SK-N-SH (cell line): ENCODE results near the gene UNC5B. TPM values are rescaled to one million over a fixed set of nuclear protein-coding genes. Genes with fewer than 3 reads are reported as not detected.

Experiments
- CTCF ChIA-PET: fragments of 300-600, 350-600 bp; formaldehyde crosslinking; extraction: SDS; loops from one replicate; lab custom pipeline; 2021; lab: Yijun Ruan, JAX
- POLR2A ChIA-PET: fragments of 350-600 bp; sonication (Branson Sonifier 250); formaldehyde crosslinking; extraction: SDS; loops from one replicate; lab custom pipeline; 2020; ENCODE audit warnings: antibody characterized with exemption, inconsistent platforms; lab: Yijun Ruan, JAX
- DNase-seq: peaks from one replicate; pipeline ENCODE4 v3.0.0; 2012
- H2AFZ ChIP-seq: fragments of 200-600 bp; sonication (generic); 2 replicates; pipeline ENCODE4 v1.8.1; 2016; ENCODE audit warnings: antibody characterized with exemption, mild to moderate bottlenecking, low read depth
- H3F3A ChIP-seq: fragments of 200-600 bp; sonication (generic); replicated peaks from 2 replicates; pipeline ENCODE3; 2016; ENCODE audit warnings: antibody characterized with exemption, mild to moderate bottlenecking; ENCODE audit not compliant: insufficient read depth
- H3K27ac ChIP-seq, 2 experiments: fragments of 200-500 bp in 1 of 2; fragments of 200-600 bp in 1 of 2; sonication (Bioruptor generic) in 1 of 2; sonication (generic), shearing (Covaris generic) in 1 of 2; 2 replicates each; pipeline versions ENCODE4 v1.5.1 to v1.6.1; 2014 to 2016; ENCODE audit warnings: low read depth in 2 of 2, inconsistent platforms in 1 of 2, low read length in 1 of 2, mild to moderate bottlenecking in 1 of 2, mixed read lengths in 1 of 2
- H3K27me3 ChIP-seq: fragments of 200-600 bp; sonication (generic), shearing (Covaris generic); 2 replicates; pipeline ENCODE4 v1.6.1; 2016; ENCODE audit warnings: mixed run types; ENCODE audit not compliant: insufficient read depth
- H3K36me3 ChIP-seq, 2 experiments: fragments of 200-500 bp in 1 of 2; fragments of 200-600 bp in 1 of 2; sonication (Bioruptor generic) in 1 of 2; sonication (generic) in 1 of 2; replicated peaks in 1 of 2; 2 replicates each; pipeline versions ENCODE3 to v1.5.1; 2014 to 2016; ENCODE audit warnings: low read length in 1 of 2, mild to moderate bottlenecking in 1 of 2; ENCODE audit not compliant: insufficient read depth in 2 of 2, control insufficient read depth in 1 of 2
- H3K4me1 ChIP-seq, 2 experiments: fragments of 200-500 bp in 1 of 2; fragments of 200-600 bp in 1 of 2; sonication (Bioruptor generic) in 1 of 2; sonication (generic), shearing (Covaris generic) in 1 of 2; 2 replicates each; pipeline versions ENCODE4 v1.5.1 to v1.6.1; 2014 to 2016; ENCODE audit warnings: low read depth in 1 of 2, low read length in 1 of 2, mixed run types in 1 of 2; ENCODE audit not compliant: insufficient read depth in 2 of 2, control insufficient read depth in 1 of 2
- H3K4me2 ChIP-seq: fragments of 200-600 bp; sonication (generic), shearing (Covaris generic); 2 replicates; pipeline ENCODE4 v1.6.1; 2017; ENCODE audit warnings: mixed run types
- H3K4me3 ChIP-seq, 2 experiments: fragments of 200-500 bp in 1 of 2; fragments of 200-600 bp in 1 of 2; sonication (Bioruptor generic) in 1 of 2; sonication (generic), shearing (Covaris generic) in 1 of 2; 2 replicates each; pipeline versions ENCODE4 v1.5.1 to v1.8.1; 2014 to 2016; ENCODE audit warnings: low read depth in 2 of 2, inconsistent platforms in 1 of 2, low read length in 1 of 2, mild to moderate bottlenecking in 1 of 2, mixed read lengths in 1 of 2, moderate library complexity in 1 of 2
- H3K79me2 ChIP-seq: fragments of 200-600 bp; sonication (generic); 2 replicates; pipeline ENCODE4 v1.8.1; 2017; ENCODE audit warnings: mild to moderate bottlenecking; ENCODE audit not compliant: insufficient read depth
- H3K9ac ChIP-seq: fragments of 200-600 bp; sonication (generic); 2 replicates; pipeline ENCODE4 v1.6.1; 2017; ENCODE audit warnings: mixed run types
- H3K9me2 ChIP-seq: fragments of 200-600 bp; sonication (generic); 2 replicates; pipeline ENCODE4 v1.6.1; 2017; ENCODE audit warnings: mixed run types
- H3K9me3 ChIP-seq: fragments of 200-600 bp; sonication (generic); 2 replicates; pipeline ENCODE4 v1.6.1; 2017; ENCODE audit warnings: mixed run types, mild to moderate bottlenecking, moderate library complexity
- H4K20me1 ChIP-seq: fragments of 200-600 bp; sonication (generic); 2 replicates; pipeline ENCODE4 v1.6.1; 2017; ENCODE audit warnings: mild to moderate bottlenecking, mixed run types; ENCODE audit not compliant: insufficient read depth
- CHD2 ChIP-seq: fragments of 150-350 bp; IDR thresholded peaks from 2 replicates; pipeline ENCODE4 v1.6.1; 2018; ENCODE audit warnings: low read length; ENCODE audit not compliant: partially characterized antibody
- CTCF ChIP-seq: fragments of 200-600 bp; sonication (generic); IDR thresholded peaks from 2 replicates; pipeline ENCODE4 v1.6.1; 2017; ENCODE audit warnings: antibody characterized with exemption, mild to moderate bottlenecking, moderate library complexity
- ELF1 ChIP-seq: IDR thresholded peaks from 2 replicates; pipeline ENCODE4 v1.4.0; 2012
- EZH2phosphoT487 ChIP-seq: fragments of 200-600 bp; sonication (generic); IDR thresholded peaks from 2 replicates; pipeline ENCODE4 v1.6.1; 2017; ENCODE audit warnings: low read depth, mixed run types, mild to moderate bottlenecking, antibody characterized with exemption, moderate library complexity, borderline replicate concordance
- GABPA ChIP-seq: IDR thresholded peaks from 2 replicates; pipeline ENCODE4 v1.4.0; 2012; ENCODE audit warnings: low read depth, mild to moderate bottlenecking
- GATA2 ChIP-seq: sonication (generic); formaldehyde crosslinking; IDR thresholded peaks from 2 replicates; pipeline ENCODE4 v1.5.0; 2020; ENCODE audit warnings: mild to moderate bottlenecking, missing genetic modification reagents
- JUND ChIP-seq: IDR thresholded peaks from 2 replicates; pipeline ENCODE4 v1.4.0; 2012
- MXI1 ChIP-seq: IDR thresholded peaks from 2 replicates; pipeline ENCODE4 v1.6.1; 2012; ENCODE audit warnings: mild to moderate bottlenecking, low read depth, low read length, improper control_type of control experiment
- POLR2AphosphoS5 ChIP-seq: IDR thresholded peaks from 2 replicates; pipeline ENCODE4 v1.6.1; 2012; ENCODE audit warnings: low read depth, low read length
- RAD21 ChIP-seq: IDR thresholded peaks from 2 replicates; pipeline ENCODE4 v1.6.1; 2012; ENCODE audit warnings: mild to moderate bottlenecking, low read length
- RCOR1 ChIP-seq: fragments of 150-350 bp; IDR thresholded peaks from 2 replicates; pipeline ENCODE4 v1.6.1; 2017; ENCODE audit warnings: antibody characterized with exemption, low read length
- RFX5 ChIP-seq: IDR thresholded peaks from 2 replicates; pipeline ENCODE4 v1.6.1; 2012; ENCODE audit warnings: mild to moderate bottlenecking, improper control_type of control experiment, low read length
- SIN3A ChIP-seq: IDR thresholded peaks from 2 replicates; pipeline ENCODE4 v1.6.1; 2012; ENCODE audit warnings: low read depth, mild to moderate bottlenecking, low read length, moderate library complexity, borderline replicate concordance
- SMC3 ChIP-seq: IDR thresholded peaks from 2 replicates; pipeline ENCODE4 v1.6.1; 2012; ENCODE audit warnings: low read depth, low read length, improper control_type of control experiment
- TAF1 ChIP-seq: IDR thresholded peaks from 2 replicates; pipeline ENCODE4 v1.6.1; 2012; ENCODE audit warnings: low read depth, mild to moderate bottlenecking, low read length, moderate library complexity, borderline replicate concordance
- USF1 ChIP-seq: IDR thresholded peaks from 2 replicates; pipeline ENCODE4 v1.4.0; 2012; ENCODE audit warnings: low read depth, borderline replicate concordance
- YY1 ChIP-seq: IDR thresholded peaks from 2 replicates; pipeline ENCODE4 v1.4.0; 2012; ENCODE audit warnings: low read depth, mild to moderate bottlenecking
- WGBS: methylation state at CpG from one replicate; pipeline ENCODE4 v1.1.6; 2017; ENCODE audit warnings: low lambda C conversion rate; 5-methylcytosine and 5-hydroxymethylcytosine counted together
- polyA plus RNA-seq, 3 experiments: library from polyadenylated mRNA; depleted of rRNA; stranded (reverse); fragments of >200 nt; gene quantifications; 2 replicates each; pipeline ENCODE4 v1.2.3, GENCODE V29; 2012
- TF ChIP-seq, protein P1 (sequence below): IDR thresholded peaks from 2 replicates; pipeline ENCODE4 v1.4.0; 2012; ENCODE audit warnings: low read depth

Gene UNC5B
- polyA plus RNA-seq, 1 of the 3 experiments (the other 2 are of a cell fraction), result 13.8 TPM

DNA sequence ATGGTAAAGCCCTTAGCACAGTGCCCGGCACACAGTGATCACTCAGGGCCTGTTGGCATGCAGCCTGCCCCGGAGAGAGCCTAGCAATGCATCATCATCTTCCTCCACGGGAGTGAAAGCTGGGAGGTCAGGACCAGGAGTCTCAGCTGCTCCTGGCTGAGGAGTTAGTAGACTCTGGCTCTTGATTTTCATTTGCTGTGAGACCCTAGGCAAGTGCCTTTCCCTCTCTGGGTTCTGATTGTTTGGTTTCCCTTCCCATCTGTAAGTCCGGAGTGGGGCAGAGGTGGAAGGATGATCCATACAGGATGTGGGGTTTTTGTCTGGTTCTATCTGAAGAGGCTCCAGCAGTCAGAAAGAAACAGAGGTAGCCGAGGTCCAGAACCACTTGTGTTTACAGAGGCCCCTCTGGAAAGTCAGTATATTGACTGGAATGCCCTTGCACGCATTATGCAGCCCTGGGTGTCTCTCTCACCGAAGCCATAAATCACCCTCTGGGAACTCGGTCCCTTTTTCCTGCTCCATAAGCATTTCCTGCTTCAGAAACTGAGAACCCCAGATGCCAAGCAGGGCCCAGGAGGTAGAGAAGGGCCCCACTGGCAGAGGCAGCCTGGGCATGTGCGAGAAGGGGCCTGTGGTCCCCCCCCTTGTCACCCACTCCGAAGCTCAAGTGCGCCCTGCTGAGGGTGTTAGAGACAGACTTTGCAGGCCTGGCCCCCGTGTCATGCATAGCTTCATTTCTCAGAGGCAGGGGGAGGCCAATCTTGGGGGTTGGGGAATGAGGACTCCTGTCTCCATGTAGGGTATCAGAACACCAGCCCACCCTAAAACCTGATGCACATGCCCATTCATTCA is 8.5 kb downstream of the UNC5B start:
- DNase-seq, result no peak
- H3K4me3 ChIP-seq, result no peak overlapping the region
- peaks cover 0 to 3% of the 10 kb centered on the region in 2 experiments for H3K36me3 ChIP-seq
- H3F3A ChIP-seq, result peaks cover 14% of the 10 kb centered on the region
- WGBS, result 56% methylated on average over 9 of the region's 12 CpGs
- H3K27me3 ChIP-seq, result no peaks in the 10 kb centered on the region
- no peaks in the 10 kb centered on the region for H3K9me3 ChIP-seq
- ChIA-PET CTCF (interaction anchor here (0.6 to 10.6 kb wide), 14 partner anchors 8 to 318 kb away, joined by 3 to 107 read pairs (median 6); partner anchors contain the start of gene UNC5B), POLR2A (interaction anchor here (0.9 to 3.7 kb wide), 4 partner anchors 15 to 35 kb away, joined by 3 to 23 read pairs (median 4); no protein-coding TSS in a partner anchor)
- H3K4me1 ChIP-seq, result peaks cover 56 to 86% of the 10 kb centered on the region in 2 experiments
- H3K9me2 ChIP-seq, result no peaks in the 10 kb centered on the region
- H2AFZ ChIP-seq, result no peak overlapping the region
- peak overlapping the region; percentile 30; the same call in 1 of the 2 replicates for H3K4me2 ChIP-seq
- no peak for TF ChIP-seq RAD21
- TF ChIP-seq POLR2AphosphoS5, result no peak
- TF ChIP-seq RCOR1, result no peak
- no peak for TF ChIP-seq USF1
- TF ChIP-seq YY1, result no peak
- no peak for TF ChIP-seq SIN3A
- no peak for TF ChIP-seq EZH2phosphoT487
- TF ChIP-seq CHD2, result no peak
- TF ChIP-seq GATA2, result no peak
- TF ChIP-seq JUND, result no peak
- TF ChIP-seq TAF1, result no peak
- no peak for TF ChIP-seq MXI1
- TF ChIP-seq CTCF, result no peak
- TF ChIP-seq, protein P1, sequence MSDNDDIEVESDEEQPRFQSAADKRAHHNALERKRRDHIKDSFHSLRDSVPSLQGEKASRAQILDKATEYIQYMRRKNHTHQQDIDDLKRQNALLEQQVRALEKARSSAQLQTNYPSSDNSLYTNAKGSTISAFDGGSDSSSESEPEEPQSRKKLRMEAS, result no peak
- TF ChIP-seq SMC3, result no peak
- no peak for TF ChIP-seq GABPA
- TF ChIP-seq ELF1, result no peak
- TF ChIP-seq RFX5, result no peak
- peaks cover 99% of the 10 kb centered on the region for H3K79me2 ChIP-seq
- peak overlapping the region; percentile 34 to 98; a peak in 3 of 4 replicates for H3K27ac ChIP-seq
- H4K20me1 ChIP-seq, result peaks cover 90% of the 10 kb centered on the region
- H3K9ac ChIP-seq, result no peak overlapping the region
